IgD-negative memory B cell (primary cell): Measurements from ENCODE around the gene SLC41A1. TPM values are rescaled to one million over a fixed set of nuclear protein-coding genes. Genes with fewer than 3 reads are reported as not detected.
A peak's percentile ranks its signal among the peaks of the same experiment; 100 is the strongest.
"Not testable (repeated sequence)": the region's sequence is repeated elsewhere in the genome, so short reads cannot be mapped to it uniquely, and the experiment has no call there.

Experiments
- H3K27ac Mint-ChIP-seq, 3 donors: one replicate each; pipeline ENCODE4 v1.8.0; 2020 to 2022; ENCODE audit warnings: mild to moderate bottlenecking in 3 of 3, mixed read lengths in 3 of 3, moderate library complexity in 1 of 3
- H3K27me3 Mint-ChIP-seq: one replicate; pipeline ENCODE4 v1.8.0; 2021; ENCODE audit warnings: mixed read lengths
- H3K36me3 Mint-ChIP-seq: one replicate; pipeline ENCODE4 v1.8.0; 2020; ENCODE audit warnings: mild to moderate bottlenecking, mixed read lengths
- H3K4me1 Mint-ChIP-seq, 3 donors: one replicate each; pipeline ENCODE4 v1.8.0; 2020 to 2022; ENCODE audit warnings: mixed read lengths in 3 of 3, mild to moderate bottlenecking in 1 of 3
- H3K4me3 Mint-ChIP-seq, 4 donors: one replicate each; pipeline ENCODE4 v1.8.0; 2020 to 2022; ENCODE audit warnings: mild to moderate bottlenecking in 4 of 4, mixed read lengths in 4 of 4, moderate library complexity in 3 of 4
- H3K9me3 Mint-ChIP-seq, 3 donors: one replicate each; pipeline ENCODE4 v1.8.0; 2020 to 2021; ENCODE audit warnings: mixed read lengths in 3 of 3, mild to moderate bottlenecking in 1 of 3
- polyA plus RNA-seq: library from polyadenylated mRNA; unstranded; fragments of 300-500 nt; fragmentation: Illumina TruSeq; gene quantifications from one replicate; pipeline ENCODE4 v1.2.3, GENCODE V29; 2021

Gene SLC41A1
- polyA plus RNA-seq, 1 donor from 2014 or later: 10.9 TPM

DNA sequence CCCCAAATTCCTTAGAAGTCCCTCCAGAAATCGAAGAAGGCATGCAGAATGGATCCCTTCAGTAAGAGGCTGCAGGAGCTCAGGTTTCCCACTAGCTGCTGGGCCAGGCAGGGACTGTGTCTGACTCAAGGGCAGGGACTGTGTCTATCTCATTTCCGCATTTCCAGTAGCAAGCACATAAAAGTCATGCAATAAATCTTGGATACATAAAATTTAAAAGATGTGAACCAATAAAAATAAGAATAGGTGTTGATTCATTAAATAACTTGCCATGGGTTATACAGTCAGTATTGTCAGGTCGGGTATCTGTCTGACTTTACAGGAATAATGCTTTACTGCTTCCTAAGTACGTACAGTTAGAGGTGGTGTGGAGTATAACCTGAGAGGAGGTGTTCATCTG lies 21.8 kb upstream of the SLC41A1 start:
- peaks cover 0 to 5% (median 0%) of the 10 kb centered on the region in 3 donors for H3K4me1 Mint-ChIP-seq
- H3K27me3 Mint-ChIP-seq: no peaks in the 10 kb centered on the region
- H3K36me3 Mint-ChIP-seq: peaks cover 4% of the 10 kb centered on the region
- no peaks in the 10 kb centered on the region for H3K9me3 Mint-ChIP-seq
- no peak overlapping the region for H3K27ac Mint-ChIP-seq
- H3K4me3 Mint-ChIP-seq: no peak overlapping the region

DNA sequence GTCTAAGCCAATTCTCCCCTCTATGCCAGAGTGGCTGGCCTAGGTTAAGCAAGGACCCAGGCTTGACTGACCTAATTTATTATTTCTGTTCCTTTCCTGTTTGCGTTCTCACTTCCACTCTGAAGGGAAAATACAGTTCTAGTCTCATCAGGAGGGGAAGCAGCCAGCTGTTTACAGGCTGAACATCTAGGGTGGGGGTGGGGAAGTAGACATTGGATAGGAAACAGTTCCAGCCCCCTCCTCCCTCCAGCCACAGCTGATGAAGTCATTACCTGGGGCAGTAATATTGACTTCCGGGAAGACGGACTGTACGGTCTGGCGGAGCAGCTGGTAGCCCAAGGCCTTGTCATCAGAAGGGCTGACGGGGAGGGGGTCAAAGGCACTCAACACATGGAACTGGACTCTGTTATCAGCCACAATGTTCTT lies 19.3 kb upstream of the SLC41A1 start:
- Mint-ChIP-seq H3K27ac (no peak overlapping the region), H3K36me3 (peaks cover 3% of the 10 kb centered on the region), H3K4me1 (peaks cover 0 to 5% (median 0%) of the 10 kb centered on the region in 3 donors), H3K4me3 (no peak overlapping the region), H3K27me3 (no peaks in the 10 kb centered on the region), H3K9me3 (no peaks in the 10 kb centered on the region)

DNA sequence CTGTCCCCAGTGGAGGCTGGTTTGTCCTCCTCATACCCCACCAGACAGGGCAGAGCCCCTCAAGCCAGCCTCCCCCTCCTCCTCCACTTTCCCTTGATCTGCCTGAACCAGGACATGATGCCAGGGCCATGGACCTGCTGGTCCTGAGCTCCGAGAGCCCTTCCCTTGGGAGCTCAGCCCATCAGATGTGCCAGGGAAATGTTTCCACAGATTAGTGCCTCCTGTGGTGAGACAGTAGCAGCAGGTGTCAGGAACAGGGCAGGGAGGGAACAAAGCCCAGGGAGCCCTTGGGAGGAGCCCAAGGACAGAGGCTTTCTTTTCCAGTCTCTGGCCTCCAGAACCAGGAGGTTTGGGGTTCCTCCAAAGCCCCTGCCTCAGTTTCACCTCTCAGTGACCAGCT lies 14.6 kb upstream of the SLC41A1 start:
- Mint-ChIP-seq H3K9me3 (peaks cover 0 to 4% (median 2%) of the 10 kb centered on the region in 3 donors), H3K27ac (no peak overlapping the region), H3K4me3 (no peak overlapping the region), H3K4me1 (peaks cover 7 to 26% (median 12%) of the 10 kb centered on the region in 3 donors), H3K36me3 (peaks cover 7% of the 10 kb centered on the region), H3K27me3 (no peaks in the 10 kb centered on the region)

DNA sequence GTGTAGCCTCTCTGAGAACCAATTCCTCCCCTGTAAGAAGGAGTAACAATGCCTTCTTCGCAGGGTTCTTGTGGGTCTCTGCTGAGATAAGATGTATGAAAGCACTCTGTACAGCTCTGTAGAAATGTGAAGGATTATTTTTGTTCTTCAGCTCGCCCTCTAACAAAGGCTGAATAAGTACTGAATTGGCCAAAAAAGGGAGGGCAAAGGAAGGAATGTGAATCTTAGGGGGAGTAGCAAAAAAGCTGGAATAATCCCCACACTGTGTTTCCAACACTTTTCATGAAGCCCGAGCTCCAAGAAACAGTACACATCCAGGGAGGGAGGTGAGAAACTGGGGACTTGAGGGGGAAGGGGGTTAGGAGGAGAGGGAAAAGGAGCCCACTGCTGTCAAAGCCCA lies 14.0 kb upstream of the SLC41A1 start:
- H3K36me3 Mint-ChIP-seq: peaks cover 7% of the 10 kb centered on the region
- peaks cover 7 to 27% (median 12%) of the 10 kb centered on the region in 3 donors for H3K4me1 Mint-ChIP-seq
- peaks cover 4 to 8% (median 4%) of the 10 kb centered on the region in 3 donors for H3K9me3 Mint-ChIP-seq
- no peak overlapping the region for H3K27ac Mint-ChIP-seq
- no peaks in the 10 kb centered on the region for H3K27me3 Mint-ChIP-seq
- H3K4me3 Mint-ChIP-seq: no peak overlapping the region

DNA sequence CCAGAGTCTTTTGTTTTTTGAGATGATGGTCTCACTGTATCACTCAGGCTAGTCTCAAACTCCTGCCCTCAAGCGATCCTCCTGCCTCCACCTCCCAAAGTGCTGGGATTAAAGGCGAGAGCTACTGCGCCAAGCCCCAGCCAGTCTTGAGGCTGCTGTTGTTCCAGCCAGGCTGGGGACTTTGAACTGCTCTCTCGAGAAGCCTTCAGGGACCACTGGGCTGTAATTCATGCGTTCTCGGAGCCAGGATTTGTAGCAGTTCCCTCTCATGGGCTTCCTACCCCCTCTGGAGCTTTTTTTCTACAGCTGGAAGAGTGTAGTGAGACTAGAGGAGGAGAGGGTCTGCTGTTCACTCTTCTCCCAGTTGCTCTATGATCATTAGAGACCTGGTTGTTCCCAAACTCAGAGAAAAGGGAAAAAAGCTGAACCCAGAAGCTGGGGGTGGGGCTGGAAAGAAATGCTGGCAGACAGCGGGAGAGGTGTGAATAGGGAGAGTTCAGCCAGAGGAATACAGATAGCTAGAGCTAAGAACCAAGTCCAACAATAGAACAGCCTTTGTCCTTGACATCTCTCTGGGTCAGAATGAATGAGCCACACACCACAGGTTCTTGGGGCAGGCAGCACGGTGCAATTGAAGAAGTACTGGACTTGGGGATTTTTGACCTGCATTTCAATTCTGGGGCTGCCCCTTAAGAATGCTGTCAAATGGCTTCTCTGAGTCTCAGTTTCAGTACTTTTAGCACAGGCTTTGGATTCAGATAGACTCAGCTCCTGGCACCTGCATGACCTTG lies 13.2 kb upstream of the SLC41A1 start:
- Mint-ChIP-seq H3K9me3 (peaks cover 4 to 8% (median 4%) of the 10 kb centered on the region in 3 donors), H3K4me1 (peaks cover 7 to 25% (median 12%) of the 10 kb centered on the region in 3 donors), H3K27ac (no peak overlapping the region), H3K27me3 (no peaks in the 10 kb centered on the region), H3K36me3 (peaks cover 7% of the 10 kb centered on the region), H3K4me3 (no peak overlapping the region)

DNA sequence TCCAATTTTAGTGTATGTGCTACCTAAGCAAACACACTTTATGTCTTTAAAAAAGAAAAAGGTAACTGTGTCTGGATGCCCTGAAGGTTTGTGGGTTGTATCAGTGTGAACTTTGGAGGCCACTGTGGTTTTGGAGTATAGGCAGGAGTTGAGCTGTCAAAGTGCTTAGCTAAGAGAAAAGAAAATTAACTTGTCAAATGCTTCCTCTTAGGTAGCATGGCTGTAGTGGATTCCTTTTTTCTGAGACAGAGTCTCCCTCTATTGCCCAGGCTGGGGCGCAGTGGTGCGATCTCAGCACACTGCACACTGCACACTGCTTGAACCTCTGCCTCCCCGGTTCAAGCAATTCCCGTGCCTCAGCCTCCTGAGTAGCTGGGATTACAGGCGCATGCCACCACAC lies 11.2 kb upstream of the SLC41A1 start:
- H3K4me1 Mint-ChIP-seq: peaks cover 7 to 25% (median 12%) of the 10 kb centered on the region in 3 donors
- H3K27me3 Mint-ChIP-seq: no peaks in the 10 kb centered on the region
- peak overlapping the region in 1 of 3 donors; percentile 11 for H3K27ac Mint-ChIP-seq
- H3K36me3 Mint-ChIP-seq: peaks cover 4% of the 10 kb centered on the region
- peaks cover 4 to 8% (median 4%) of the 10 kb centered on the region in 3 donors for H3K9me3 Mint-ChIP-seq
- no peak overlapping the region for H3K4me3 Mint-ChIP-seq

DNA sequence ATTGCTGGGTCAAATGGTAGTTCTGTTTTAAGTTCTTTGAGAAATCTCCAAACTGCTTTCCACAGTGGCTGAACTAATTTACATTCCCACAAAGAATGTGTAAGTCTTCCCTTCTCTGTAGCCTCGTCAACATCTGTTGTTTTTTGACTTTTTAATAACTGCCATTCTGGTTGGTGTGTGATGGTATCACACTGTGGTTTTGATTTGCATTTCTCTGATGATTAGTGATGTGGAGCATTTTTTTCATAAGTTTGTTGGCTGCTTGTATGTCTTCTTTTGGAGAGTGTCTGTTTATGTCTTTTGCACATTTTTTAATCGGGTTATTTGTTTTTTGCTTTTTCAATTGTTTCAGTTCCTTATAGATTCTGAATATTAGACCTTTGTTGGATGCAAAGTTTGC lies 10.3 kb upstream of the SLC41A1 start:
- peaks cover 7 to 25% (median 12%) of the 10 kb centered on the region in 3 donors for H3K4me1 Mint-ChIP-seq
- H3K27ac Mint-ChIP-seq: peak overlapping the region in 2 of 3 donors; percentile 11 to 63
- H3K9me3 Mint-ChIP-seq, H3K27me3 Mint-ChIP-seq, H3K36me3 Mint-ChIP-seq: not testable (repeated sequence)
- peak overlapping the region in 3 of 4 donors; percentile 7 to 54 (median 53) for H3K4me3 Mint-ChIP-seq

DNA sequence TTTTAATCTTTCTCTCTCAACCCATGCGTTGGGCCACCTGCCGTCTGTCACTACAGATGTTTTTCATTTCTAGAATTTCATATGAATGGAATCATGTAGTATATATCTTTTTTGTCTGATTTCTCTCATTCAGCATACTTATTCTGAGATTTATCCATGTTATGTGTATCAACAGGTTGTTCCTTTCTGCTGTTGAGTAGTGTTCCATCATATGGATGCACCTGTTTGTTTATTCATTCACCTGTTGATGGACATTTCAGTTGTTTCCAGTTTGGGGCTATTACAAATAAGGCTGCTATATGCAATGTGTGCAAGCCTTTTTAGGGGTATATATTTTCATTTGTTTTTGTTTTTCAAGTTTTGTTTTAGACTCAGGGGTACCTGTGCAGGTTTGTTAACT lies 9.4 kb upstream of the SLC41A1 start:
- Mint-ChIP-seq H3K27me3 (no peaks in the 10 kb centered on the region), H3K36me3 (peaks cover 4% of the 10 kb centered on the region), H3K9me3 (peaks cover 4 to 8% (median 4%) of the 10 kb centered on the region in 3 donors), H3K27ac (no peak overlapping the region), H3K4me3 (no peak overlapping the region), H3K4me1 (peaks cover 7 to 25% (median 12%) of the 10 kb centered on the region in 3 donors)

DNA sequence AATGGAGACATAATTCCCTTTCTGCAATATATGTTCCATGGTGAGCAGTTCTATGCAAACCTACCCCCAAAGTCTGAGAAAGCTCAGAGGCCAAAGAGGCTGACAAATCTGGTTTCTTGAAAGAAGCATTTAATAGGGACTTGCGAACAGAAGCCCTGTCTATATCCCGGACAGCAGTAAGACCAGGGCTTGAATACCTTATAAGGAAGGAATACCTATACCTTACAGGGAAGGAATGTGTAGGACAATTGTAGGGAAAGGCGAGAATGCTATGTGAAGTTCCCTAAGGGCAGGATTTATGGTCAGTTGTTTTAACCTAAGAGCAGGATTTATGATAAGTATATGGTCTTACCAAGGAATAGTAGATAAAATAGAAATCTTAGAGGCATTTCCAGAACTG lies 5.0 kb upstream of the SLC41A1 start:
- H3K36me3 Mint-ChIP-seq: no peaks in the 10 kb centered on the region
- peaks cover 5 to 15% (median 10%) of the 10 kb centered on the region in 3 donors for H3K4me1 Mint-ChIP-seq
- H3K4me3 Mint-ChIP-seq: peak overlapping the region in 1 of 4 donors; percentile 5
- no peaks in the 10 kb centered on the region for H3K27me3 Mint-ChIP-seq
- H3K27ac Mint-ChIP-seq: no peak overlapping the region
- H3K9me3 Mint-ChIP-seq: peaks cover 1 to 6% (median 4%) of the 10 kb centered on the region in 3 donors

DNA sequence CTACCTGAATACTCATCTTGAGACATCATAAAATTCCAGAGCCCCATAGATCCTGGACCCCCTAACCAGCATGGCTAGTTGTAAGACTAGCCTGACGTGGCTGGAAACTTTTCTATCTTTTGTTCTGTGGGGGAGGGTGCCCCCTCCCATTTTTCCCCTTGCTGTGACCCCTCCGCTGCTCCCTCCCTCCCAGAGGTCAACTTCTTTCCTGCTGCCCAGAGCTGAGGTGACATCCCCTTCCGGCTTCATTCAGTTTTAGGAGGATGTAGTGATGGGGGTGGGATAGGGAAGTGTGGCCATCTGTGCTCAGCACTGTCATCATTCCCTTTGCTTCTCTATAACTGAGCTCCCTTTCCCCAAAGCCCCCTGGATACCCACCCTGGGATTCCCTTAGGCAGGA lies 4.4 kb upstream of the SLC41A1 start:
- H3K27ac Mint-ChIP-seq: no peak overlapping the region
- H3K4me1 Mint-ChIP-seq: peaks cover 5 to 10% (median 10%) of the 10 kb centered on the region in 3 donors
- no peaks in the 10 kb centered on the region for H3K36me3 Mint-ChIP-seq
- H3K4me3 Mint-ChIP-seq: peak overlapping the region in 1 of 4 donors; percentile 96
- H3K27me3 Mint-ChIP-seq: no peaks in the 10 kb centered on the region
- peaks cover 1 to 4% (median 2%) of the 10 kb centered on the region in 3 donors for H3K9me3 Mint-ChIP-seq

DNA sequence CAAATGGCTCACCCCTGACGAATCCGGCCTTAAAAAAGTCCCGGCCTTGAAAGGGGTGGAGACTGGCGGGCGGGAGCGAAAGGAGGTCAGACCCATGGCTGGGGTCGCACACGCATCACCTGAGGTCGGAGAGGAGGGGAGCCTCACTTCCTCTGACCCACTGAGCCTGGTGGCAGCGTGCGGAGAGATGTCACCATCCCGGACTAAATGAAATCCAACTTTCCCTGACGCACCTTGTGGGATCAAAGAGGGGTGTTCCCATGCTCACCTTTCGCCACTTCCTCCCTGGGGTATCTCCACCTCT lies 709 bp upstream of the SLC41A1 start:
- Mint-ChIP-seq H3K9me3 (no peaks in the 10 kb centered on the region), H3K4me1 (peaks cover 25 to 32% (median 32%) of the 10 kb centered on the region in 3 donors), H3K4me3 (peak overlapping the region; percentile 93 to 98 (median 96)), H3K27me3 (no peaks in the 10 kb centered on the region), H3K27ac (peak overlapping the region; percentile 85 to 98 (median 88)), H3K36me3 (peaks cover 3% of the 10 kb centered on the region)

DNA sequence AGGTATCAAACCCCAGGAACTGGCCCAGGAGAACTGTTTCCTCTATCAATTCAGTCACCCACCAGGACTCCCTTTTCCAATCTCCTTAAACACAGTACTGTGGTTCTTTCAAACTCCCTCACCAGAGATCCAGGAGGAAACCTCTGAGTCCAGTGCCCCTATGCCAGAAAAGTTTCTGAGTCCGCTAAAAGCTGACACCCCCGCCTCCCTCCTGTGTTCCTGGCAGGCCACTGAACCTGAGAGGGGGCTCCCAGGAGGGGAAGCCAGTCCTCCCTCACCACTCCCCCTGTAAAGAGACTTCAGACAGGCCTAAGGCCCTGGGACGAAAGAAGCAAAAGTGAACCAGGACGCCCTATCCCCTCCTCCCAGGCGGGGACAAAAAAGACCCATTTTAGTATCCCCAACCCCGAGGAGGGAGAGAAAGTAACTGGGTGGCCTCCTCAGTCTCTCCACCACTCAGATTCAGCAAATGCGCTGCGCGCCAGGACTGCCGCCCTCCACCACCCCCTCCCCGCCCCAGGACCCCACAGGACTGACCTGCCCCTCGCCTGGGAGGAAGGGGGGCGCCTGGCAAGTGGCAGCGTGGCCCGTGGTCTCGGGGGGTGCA lies 624 bp downstream of the SLC41A1 start:
- Mint-ChIP-seq H3K4me3 (peak overlapping the region; percentile 93 to 98 (median 96)), H3K27me3 (no peaks in the 10 kb centered on the region), H3K4me1 (peaks cover 30 to 40% (median 39%) of the 10 kb centered on the region in 3 donors), H3K9me3 (no peaks in the 10 kb centered on the region), H3K36me3 (peaks cover 3% of the 10 kb centered on the region), H3K27ac (peak overlapping the region; percentile 86 to 98 (median 88))

DNA sequence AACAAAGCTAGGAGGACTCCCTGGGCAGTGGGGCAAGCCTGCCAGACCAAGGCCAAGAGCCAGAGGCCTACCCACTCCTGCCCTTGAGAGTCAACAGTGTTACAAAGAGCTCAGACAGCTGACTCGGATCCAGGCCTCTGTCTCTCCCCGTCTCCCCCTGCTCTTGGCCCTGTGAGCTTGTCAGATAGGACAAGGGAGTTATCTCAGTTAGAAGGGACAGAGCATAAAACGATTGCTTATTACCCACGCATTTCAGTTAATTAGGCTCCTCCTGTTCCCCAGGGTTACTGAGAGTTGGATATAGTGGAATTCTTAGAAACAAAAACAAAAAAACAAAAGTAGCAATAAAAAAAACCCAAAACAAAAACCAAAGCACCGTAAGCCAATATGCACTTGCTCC lies 1.3 kb downstream of the SLC41A1 start:
- H3K36me3 Mint-ChIP-seq: peaks cover 6% of the 10 kb centered on the region
- peaks cover 35 to 46% (median 45%) of the 10 kb centered on the region in 3 donors for H3K4me1 Mint-ChIP-seq
- H3K4me3 Mint-ChIP-seq: peak overlapping the region; percentile 93 to 98 (median 96)
- peak overlapping the region; percentile 28 to 98 (median 88) for H3K27ac Mint-ChIP-seq
- no peaks in the 10 kb centered on the region for H3K27me3 Mint-ChIP-seq
- no peaks in the 10 kb centered on the region for H3K9me3 Mint-ChIP-seq

DNA sequence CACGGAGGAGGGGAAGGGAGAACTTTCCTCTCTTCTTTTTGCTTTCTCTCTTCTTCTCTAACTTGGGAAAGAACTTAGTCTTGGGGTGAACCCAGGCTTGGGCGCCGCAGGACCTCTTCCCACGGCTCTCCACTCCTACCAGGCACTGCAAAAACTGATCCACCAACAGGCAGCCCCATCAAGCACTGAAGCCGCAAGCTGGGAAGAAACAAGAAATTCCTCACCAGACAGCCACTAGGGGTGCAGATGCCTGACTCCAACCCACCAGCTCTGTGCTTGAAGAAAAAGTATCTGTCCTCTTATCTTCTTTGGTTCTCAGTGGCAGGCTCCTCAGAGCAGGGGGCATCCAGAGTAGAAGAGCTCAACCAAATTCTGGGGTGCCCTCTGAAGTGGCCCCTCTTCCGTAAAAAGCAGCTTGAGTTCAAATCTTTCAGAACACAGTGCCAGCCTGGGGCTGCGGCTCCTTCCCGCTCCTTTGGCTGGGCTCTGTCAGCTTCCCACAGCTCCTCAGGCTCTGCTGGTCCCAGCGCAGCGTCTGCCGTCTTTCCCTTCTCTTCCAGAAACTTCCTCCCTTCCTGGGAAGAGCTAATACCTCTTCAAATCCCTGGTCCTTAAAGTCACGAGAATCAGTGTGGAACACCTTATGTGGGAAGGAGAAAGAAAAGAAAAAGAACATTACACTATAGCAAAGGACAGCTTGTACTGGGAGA lies 2.4 kb downstream of the SLC41A1 start:
- Mint-ChIP-seq H3K27ac (no peak overlapping the region), H3K4me3 (peak overlapping the region in 3 of 4 donors; percentile 32 to 96 (median 51)), H3K9me3 (no peaks in the 10 kb centered on the region), H3K36me3 (peaks cover 6% of the 10 kb centered on the region), H3K27me3 (no peaks in the 10 kb centered on the region), H3K4me1 (peaks cover 41 to 56% (median 47%) of the 10 kb centered on the region in 3 donors)

DNA sequence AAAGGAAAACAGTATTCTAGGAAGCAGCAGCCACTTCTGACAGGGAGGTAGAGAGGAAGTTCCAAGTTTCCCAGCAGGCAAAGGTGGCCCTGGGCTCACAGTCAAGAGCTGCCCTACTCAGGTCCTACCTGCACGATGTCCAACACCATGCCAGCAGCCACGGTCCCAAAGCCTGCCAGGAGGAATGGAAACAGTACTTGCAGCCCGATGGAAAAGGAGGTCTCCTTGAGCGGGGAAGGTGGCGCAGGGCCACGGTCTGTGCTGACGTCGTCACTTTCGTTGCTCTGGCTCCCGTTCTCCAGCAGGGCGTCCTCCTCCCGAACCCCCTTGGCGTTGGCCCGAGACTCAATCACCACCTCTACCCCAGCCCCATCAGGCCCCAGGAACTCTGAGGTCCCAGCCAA lies 3.1 kb downstream of the SLC41A1 start:
- H3K4me3 Mint-ChIP-seq: peak overlapping the region in 1 of 4 donors; percentile 28
- H3K36me3 Mint-ChIP-seq: peaks cover 6% of the 10 kb centered on the region
- H3K4me1 Mint-ChIP-seq: peaks cover 45 to 61% (median 51%) of the 10 kb centered on the region in 3 donors
- H3K27me3 Mint-ChIP-seq: no peaks in the 10 kb centered on the region
- H3K9me3 Mint-ChIP-seq: no peaks in the 10 kb centered on the region
- no peak overlapping the region for H3K27ac Mint-ChIP-seq
